Fibroblast of the aortic adventitia (primary cell): ENCODE measurements around the gene NLRC5. TPM values are rescaled to one million over a fixed set of nuclear protein-coding genes. Genes with fewer than 3 reads are reported as not detected.

Experiments used
- DNase-seq: peaks from one replicate; pipeline ENCODE4 v3.0.0-alpha.2; 2010; ENCODE audit warnings: low read depth
- H3K4me3 ChIP-seq: 2 replicates; pipeline ENCODE4 v1.5.1; 2011; ENCODE audit warnings: low read depth, mild to moderate bottlenecking, control low read depth, low read length, moderate library complexity
- total RNA-seq: library from RNA; depleted of rRNA; stranded (reverse); fragments of >200 nt; gene quantifications from 2 replicates; pipeline ENCODE4 v1.2.3, GENCODE V29; 2012; ENCODE audit warnings: low replicate concordance
- TF ChIP-seq, protein P1 (sequence below): IDR thresholded peaks from 2 replicates; pipeline ENCODE4 v1.5.1; 2011; ENCODE audit warnings: mild to moderate bottlenecking, low read length, control low read depth, inconsistent platforms; ENCODE audit not compliant: insufficient read depth

Gene NLRC5
- total RNA-seq, 1 donor: 31.0 TPM

DNA sequence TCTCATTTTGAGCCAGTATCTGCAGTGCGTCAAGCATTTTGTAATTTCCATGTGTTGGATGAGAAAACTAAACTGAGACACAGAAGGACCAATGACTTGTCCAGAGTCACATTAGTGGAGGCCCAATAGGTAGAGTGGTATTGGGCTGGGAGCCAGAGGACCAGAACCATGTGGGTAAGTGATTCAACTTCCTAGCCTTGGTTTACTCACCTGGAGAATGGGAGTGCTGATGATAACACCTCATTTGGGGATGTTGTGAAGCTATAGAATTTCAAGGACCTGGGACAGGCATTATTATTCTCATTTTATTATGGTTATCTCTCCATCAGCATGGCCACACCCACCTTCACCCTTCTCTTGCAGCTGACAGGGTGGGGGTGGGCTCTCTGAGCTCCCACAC, 111.1 kb downstream of the NLRC5 start:
- TF ChIP-seq, protein P1, sequence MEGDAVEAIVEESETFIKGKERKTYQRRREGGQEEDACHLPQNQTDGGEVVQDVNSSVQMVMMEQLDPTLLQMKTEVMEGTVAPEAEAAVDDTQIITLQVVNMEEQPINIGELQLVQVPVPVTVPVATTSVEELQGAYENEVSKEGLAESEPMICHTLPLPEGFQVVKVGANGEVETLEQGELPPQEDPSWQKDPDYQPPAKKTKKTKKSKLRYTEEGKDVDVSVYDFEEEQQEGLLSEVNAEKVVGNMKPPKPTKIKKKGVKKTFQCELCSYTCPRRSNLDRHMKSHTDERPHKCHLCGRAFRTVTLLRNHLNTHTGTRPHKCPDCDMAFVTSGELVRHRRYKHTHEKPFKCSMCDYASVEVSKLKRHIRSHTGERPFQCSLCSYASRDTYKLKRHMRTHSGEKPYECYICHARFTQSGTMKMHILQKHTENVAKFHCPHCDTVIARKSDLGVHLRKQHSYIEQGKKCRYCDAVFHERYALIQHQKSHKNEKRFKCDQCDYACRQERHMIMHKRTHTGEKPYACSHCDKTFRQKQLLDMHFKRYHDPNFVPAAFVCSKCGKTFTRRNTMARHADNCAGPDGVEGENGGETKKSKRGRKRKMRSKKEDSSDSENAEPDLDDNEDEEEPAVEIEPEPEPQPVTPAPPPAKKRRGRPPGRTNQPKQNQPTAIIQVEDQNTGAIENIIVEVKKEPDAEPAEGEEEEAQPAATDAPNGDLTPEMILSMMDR: no peak
- DNase-seq: no peak
- H3K4me3 ChIP-seq: no peak overlapping the region

DNA sequence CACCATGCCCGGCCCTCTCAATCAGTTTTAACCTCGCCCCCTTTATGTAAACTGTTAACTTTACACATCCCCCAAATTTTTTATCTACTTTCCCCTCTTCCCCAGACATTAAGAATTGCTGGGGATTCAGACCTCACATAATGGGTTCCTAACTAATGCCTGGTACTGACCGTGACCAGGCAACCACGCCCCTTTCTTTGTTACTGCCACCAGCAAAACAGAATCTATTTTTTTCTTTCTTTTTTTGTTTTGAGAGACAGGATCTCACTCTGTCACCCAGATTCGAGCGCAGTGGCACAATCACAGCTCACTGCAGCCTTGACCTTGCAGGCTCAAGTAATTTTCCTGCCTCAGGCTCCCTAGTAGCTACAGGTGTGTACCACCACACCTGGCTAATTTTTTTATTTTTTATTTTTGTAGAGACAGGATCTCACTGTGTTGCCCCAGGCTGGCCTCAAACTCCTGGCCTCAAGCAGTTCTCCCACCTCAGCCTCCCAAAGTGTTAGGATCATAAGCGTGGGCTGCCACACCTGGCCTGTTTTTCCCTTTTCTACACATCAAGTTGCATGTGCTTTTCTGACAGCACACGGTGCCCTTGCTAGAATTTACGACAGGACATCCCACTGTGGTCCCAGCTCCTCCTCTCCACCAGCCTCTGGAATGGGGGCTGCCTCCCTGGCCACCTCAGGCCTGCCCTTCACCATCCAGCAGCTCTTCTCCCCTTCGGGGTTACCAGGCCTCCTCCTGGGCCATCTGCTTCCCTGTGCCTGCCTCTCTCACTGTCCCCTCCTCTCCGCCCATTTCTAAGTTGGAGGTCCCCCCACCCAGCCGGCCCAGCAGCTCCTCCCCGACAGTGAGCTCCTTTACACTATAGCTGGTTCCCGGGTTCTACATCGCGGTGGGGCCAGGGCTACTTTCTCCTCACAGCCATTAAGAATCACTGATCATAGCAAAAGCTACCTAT, 113.8 kb downstream of the NLRC5 start:
- DNase-seq: no peak
- TF ChIP-seq, protein P1: no peak
- no peak overlapping the region for H3K4me3 ChIP-seq

DNA sequence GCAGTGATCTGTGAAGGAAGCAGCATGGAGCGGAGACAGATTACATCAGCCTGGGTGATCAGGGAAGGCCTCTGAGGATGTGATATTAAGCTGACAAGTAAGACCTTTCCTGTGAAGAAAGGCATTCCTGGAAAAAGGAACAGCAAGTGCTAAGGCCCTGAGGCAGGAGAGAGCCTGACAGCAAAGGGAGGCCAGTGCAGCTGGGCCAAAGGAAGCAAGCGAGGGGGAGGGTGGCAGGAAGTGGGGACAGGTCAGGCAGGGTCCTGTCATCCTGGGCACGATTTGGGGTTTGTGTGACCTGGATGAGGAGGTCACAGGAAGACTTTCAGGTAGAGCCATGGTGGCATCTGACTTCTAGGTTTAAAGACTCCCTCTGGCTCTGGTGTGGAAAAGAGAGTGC, 115.3 kb downstream of the NLRC5 start:
- H3K4me3 ChIP-seq: no peak overlapping the region
- no peak for DNase-seq
- TF ChIP-seq, protein P1: no peak

- TF ChIP-seq, protein P1: no peak
- no peak for DNase-seq
- H3K4me3 ChIP-seq: no peak overlapping the region
Observed at GRCh38 chr16:57105184-57105583, 115.8 kb downstream of the NLRC5 start.

DNA sequence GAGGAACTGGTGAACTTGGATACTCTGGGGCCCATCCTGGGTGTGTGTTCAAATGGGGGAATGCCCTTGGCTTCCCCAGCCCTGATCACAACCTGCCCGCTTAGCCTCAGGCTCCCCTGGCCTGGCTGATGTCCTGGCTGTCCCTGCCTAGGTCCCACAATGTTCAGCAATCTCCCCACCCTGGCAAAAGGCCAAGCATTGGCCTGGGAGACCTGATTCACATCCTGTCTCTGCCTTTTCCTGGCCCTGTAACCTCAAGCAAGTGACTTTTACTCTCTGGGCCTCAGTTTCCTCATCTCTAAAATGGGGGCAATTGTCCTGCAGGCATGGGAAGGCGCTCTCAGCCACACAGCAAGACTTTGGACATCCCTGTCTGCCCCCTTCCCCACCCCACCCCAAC, 117.4 kb downstream of the NLRC5 start:
- no peak for DNase-seq
- H3K4me3 ChIP-seq: no peak overlapping the region
- TF ChIP-seq, protein P1: no peak

GRCh38 chr16:57107321-57107922, 118.1 kb downstream of the NLRC5 start:
- H3K4me3 ChIP-seq: no peak overlapping the region
- TF ChIP-seq, protein P1: no peak
- DNase-seq: peak; percentile 11
